WI38 (cell line): Measurements from ENCODE around the gene SPEN.

Experiments used
- H3K4me3 ChIP-seq: 2 replicates; pipeline ENCODE4 v1.5.1; 2011; ENCODE audit warnings: low read depth, mild to moderate bottlenecking, control low read depth, low read length
- TF ChIP-seq, protein P1 (sequence below): IDR thresholded peaks from 2 replicates; pipeline ENCODE4 v1.5.1; 2012; ENCODE audit warnings: low read depth, mild to moderate bottlenecking, control low read depth, low read length

Gene SPEN

DNA sequence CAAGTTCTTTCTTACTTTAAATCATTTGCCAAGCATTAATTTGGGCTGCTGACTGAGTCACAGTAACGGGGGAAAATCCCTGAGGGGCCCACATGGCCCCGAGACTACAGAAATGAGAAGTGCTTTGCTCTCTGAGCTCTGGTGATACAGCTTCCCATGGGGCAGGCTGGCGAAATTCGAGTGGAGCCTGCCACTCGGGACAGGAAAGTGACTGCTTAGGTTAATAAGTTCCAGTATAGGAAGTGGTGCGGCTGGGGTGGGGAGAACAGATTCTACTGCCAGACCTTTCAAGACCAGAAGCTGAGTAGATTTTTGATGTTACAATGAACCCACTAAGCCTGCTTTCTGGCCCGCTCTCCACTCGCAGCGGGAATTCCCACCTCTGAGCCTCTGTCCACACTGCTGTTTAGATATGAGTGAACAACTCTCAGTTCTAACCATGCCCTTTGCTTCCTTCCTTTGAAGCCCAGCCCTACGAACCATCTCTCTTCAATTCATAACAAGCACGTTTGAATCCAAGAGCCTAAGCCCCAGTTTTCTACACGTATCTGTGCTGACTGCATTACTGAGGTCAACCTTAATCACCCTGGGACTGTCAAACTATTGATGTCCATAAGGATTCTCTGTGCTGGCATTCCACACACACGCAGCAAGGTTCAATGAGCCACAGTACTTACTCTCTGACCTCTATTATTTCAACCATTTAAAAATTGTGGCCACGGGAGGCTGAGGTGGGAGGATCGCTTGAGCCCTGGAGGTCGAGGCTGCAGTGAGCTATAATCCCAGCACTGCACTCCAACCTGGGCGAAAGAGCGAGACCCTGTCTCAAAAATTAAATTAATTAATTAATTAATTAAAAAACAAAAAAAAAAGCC is 118.8 kb downstream of the SPEN start:
- TF ChIP-seq, protein P1, sequence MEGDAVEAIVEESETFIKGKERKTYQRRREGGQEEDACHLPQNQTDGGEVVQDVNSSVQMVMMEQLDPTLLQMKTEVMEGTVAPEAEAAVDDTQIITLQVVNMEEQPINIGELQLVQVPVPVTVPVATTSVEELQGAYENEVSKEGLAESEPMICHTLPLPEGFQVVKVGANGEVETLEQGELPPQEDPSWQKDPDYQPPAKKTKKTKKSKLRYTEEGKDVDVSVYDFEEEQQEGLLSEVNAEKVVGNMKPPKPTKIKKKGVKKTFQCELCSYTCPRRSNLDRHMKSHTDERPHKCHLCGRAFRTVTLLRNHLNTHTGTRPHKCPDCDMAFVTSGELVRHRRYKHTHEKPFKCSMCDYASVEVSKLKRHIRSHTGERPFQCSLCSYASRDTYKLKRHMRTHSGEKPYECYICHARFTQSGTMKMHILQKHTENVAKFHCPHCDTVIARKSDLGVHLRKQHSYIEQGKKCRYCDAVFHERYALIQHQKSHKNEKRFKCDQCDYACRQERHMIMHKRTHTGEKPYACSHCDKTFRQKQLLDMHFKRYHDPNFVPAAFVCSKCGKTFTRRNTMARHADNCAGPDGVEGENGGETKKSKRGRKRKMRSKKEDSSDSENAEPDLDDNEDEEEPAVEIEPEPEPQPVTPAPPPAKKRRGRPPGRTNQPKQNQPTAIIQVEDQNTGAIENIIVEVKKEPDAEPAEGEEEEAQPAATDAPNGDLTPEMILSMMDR, result no peak
- H3K4me3 ChIP-seq, result peak overlapping the region; percentile 7

DNA sequence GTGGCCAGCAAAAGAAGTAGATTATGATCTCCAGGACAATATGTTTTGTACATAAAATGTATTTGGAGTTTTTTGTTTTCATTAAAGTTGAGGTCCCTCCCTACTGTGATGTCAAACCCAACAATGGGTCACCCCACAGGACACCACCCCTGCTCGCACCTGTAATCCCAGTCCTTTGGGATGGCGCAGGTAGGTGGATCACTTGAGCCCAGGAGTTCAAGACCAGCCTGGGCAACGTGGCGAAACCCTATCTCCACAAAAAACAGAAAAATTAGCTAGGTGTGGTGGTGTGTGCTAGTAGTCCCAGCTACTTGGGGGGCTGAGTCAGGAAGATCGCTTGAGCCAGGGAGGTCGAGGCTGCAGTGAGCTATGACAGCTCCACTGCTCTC is 119.4 kb downstream of the SPEN start:
- H3K4me3 ChIP-seq, result no peak overlapping the region
- TF ChIP-seq, protein P1, result no peak

DNA sequence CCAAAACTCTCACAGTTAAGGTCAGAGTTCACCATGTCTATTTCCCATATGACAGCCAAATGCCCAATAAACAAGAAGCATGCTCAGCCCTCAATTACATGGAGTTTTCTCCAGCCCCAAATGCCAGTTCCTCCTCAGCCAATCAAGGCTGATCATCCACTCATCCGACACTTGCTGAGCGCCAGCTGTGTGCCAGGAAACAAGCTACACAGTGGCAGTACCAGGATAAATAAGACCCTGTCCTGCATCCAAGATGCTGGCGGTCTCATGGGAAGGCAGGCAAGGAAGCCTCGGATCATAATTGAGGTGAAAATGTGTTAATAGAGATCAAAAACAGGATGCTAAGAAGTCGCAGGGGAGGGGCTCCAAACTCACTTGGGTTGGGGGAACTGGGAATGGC is 120.7 kb downstream of the SPEN start:
- TF ChIP-seq, protein P1, result no peak
- H3K4me3 ChIP-seq, result no peak overlapping the region

DNA sequence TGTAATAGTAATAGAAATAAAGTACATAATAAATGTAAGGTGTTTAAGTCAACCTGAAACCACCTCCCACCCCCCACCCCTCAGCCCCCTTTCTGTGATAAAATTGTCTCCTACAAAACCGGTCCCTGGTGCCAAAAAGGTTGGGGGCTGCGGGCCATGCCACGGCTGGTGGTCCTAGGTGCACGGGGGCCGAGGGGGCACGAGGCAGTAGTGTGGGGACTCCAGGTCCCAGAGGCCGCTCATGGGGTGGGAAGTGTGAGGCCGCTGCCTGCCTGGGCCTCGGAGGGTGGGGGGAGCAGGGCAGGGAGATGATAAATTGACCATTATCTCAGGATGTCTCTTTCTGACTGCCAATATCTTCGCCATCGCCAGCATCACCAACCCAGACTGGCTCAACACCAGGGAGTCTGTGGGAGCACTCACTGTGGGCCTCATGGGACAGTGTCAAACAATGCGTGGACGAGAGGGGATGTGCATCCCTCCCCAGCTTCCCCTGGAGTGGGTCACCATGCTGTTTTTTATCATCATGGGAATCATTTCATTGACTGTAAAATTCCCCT is 121.9 kb downstream of the SPEN start:
- no peak overlapping the region for H3K4me3 ChIP-seq
- TF ChIP-seq, protein P1, result no peak

DNA sequence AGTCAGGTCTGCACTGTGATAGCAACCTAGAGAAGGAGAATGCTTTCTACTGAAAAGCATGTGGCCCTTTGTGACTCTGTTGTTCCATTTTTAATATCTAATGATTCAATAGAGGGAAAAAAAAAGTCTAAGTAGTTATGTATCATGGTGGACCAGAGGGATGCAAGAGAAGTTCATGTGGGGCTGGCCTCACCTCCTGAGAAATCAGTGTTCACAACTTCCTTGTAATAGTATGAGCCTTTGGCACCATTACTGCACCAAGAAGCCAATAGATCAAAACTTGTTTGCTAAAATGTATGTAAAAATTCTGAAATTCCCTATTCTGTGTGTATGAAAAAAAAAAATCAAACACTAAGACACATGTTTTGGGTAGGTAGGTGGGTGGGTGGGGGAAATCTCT is 123.4 kb downstream of the SPEN start:
- TF ChIP-seq, protein P1, result no peak

DNA sequence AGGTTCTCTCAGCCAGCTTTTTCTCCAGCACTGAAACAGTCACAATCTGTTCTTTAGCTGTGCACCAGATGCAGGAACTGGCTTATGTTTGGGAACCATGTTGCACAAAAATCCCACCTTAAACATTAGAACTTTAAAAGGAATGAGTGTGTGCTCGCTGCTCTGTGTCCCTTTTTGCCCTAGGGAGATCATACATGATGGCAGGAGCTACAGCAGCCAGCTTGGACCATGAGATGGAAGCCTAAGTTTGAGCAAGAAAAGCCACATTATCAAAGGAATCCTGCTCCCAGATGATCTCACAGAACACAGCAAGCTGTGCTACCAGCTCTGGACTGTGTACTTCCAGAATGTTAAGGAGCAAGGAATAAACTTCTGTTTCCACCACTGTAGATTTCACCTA is 124.9 kb downstream of the SPEN start:
- H3K4me3 ChIP-seq, result no peak overlapping the region
- TF ChIP-seq, protein P1, result no peak

More for the DNA sequence above, 123.4 kb downstream of the SPEN start:
- H3K4me3 ChIP-seq, result no peak overlapping the region

DNA sequence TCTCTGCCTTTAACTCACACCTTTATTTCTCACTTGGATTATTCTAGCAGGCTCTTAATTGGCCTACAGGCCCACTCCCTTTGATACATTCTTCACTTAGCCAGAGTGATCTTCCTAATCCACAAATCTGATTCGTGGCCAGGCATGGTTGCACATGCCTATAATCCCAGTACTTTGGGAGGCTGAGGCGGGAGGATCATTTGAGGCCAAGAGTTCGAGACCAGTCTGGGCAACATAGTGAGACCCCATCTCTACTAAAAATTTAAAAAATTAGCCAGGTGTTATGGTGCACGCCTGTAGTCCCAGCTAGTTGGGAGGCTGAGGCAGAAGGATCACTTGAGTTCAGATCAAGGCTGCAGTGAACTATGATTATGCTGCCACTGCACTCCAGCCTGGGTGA is 126.3 kb downstream of the SPEN start:
- TF ChIP-seq, protein P1, result no peak
- no peak overlapping the region for H3K4me3 ChIP-seq
